Ovary (tissue), 3 donors: ENCODE data around the gene IDI1.

ENCODE experiments used
- CTCF ChIP-seq, 3 donors: fragments of 450-650 bp in 2 of 3; fragments of 200-600 bp in 1 of 3; IDR thresholded peaks; one replicate each; pipeline versions ENCODE4 v1.5.1 to v1.8.0; 2016 to 2022; ENCODE audit warnings: antibody characterized with exemption in 3 of 3, mild to moderate bottlenecking in 1 of 3
- POLR2A ChIP-seq: fragments of 450-650 bp; IDR thresholded peaks from one replicate; pipeline ENCODE4 v1.6.1; 2017; ENCODE audit warnings: antibody characterized with exemption, mild to moderate bottlenecking, moderate library complexity
- donor health status: DM: no; HTN: no; CAD: no.

- TF ChIP-seq POLR2A (no peak), CTCF (IDR thresholded peaks at IDR 0.05) (no peak)
Observed at GRCh38 chr10:1037098-1037497, 11.8 kb downstream of the IDI1 start.
